HL-60 (cell line): ENCODE measurements around the gene ZNF681.

Experiments used
- GABPA ChIP-seq: IDR thresholded peaks from 2 replicates; pipeline ENCODE4 v1.6.1; 2012; ENCODE audit warnings: low read depth
- POLR2AphosphoS5 ChIP-seq: IDR thresholded peaks from 2 replicates; pipeline ENCODE4 v1.6.1; 2012; ENCODE audit warnings: low read depth
- TF ChIP-seq, protein P1 (sequence below): IDR thresholded peaks from one replicate; pipeline ENCODE4 v1.5.1; 2011; ENCODE audit warnings: low read length, control low read depth, inconsistent platforms; ENCODE audit not compliant: insufficient read depth

DNA sequence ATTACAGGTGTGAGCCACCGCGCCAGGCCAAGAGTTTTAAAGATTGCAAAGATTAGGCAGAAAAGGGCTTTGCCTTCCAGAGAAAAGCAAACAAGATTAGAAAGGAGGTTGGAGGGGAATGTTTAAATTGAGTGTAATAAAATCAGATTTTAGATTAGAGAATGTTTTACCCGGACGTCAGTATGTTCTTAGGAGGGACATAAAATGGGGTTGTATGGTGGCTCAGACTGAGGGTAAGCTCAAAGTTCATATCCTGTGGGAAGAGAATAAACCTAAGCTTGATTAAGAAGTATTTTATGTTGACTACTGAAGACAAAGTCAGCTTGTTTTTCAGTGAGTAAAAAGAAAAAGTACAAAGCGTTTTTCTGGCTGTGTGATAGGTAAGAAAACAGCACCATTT, 34.1 kb upstream of the ZNF681 start:
- TF ChIP-seq, protein P1, sequence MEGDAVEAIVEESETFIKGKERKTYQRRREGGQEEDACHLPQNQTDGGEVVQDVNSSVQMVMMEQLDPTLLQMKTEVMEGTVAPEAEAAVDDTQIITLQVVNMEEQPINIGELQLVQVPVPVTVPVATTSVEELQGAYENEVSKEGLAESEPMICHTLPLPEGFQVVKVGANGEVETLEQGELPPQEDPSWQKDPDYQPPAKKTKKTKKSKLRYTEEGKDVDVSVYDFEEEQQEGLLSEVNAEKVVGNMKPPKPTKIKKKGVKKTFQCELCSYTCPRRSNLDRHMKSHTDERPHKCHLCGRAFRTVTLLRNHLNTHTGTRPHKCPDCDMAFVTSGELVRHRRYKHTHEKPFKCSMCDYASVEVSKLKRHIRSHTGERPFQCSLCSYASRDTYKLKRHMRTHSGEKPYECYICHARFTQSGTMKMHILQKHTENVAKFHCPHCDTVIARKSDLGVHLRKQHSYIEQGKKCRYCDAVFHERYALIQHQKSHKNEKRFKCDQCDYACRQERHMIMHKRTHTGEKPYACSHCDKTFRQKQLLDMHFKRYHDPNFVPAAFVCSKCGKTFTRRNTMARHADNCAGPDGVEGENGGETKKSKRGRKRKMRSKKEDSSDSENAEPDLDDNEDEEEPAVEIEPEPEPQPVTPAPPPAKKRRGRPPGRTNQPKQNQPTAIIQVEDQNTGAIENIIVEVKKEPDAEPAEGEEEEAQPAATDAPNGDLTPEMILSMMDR, result no peak
- no peak for TF ChIP-seq GABPA
- no peak for TF ChIP-seq POLR2AphosphoS5
